NCI-H1417 (cell line): ENCODE data around the gene YY1.

ENCODE experiments used
- DNase-seq, 3 experiments: peaks; one replicate each; lab custom pipeline; 2025; lab: John Stamatoyannopoulos, UW

The YY1 gene

DNA sequence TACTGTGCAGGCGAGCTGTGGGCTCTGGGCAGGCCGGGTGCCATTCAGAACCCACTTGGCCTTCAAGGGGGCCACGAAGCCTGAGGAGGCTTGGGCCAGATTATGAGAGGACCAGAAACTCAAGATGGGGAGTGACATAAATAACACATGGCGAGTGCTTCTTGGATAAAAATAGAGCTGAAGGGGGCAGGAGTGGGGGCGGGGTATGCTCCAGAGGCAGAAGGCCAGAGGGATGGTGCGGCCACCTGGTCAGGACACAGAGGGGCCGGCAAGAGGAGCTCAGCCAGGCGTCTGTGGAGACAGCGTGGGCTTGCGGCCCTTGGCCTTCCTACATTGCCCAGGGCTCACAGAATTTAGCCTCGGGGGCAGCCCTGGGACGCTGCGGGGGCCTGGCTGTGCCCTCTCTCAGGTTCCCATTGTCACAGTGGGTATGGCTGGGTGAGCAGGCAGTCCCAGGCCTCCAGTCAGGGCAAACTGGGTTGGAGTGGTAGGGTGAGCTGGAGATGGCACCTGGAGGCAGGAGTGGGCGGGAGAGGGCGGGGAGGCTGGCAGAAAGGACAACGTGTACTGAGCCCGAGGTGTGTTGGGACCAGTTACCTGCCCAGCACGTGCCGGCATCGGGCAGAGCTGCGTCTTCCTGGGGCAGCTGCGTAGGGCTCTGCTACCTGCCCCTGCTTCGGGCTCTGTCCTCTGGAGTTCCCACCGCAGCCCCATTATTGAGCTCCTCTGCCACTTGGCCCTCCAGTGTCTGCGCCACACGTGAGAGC, 74.7 kb downstream of the YY1 start:
- DNase-seq = no peak

GRCh38 chr14:100314724-100315123, 75.8 kb downstream of the YY1 start:
- no peak for DNase-seq

DNA sequence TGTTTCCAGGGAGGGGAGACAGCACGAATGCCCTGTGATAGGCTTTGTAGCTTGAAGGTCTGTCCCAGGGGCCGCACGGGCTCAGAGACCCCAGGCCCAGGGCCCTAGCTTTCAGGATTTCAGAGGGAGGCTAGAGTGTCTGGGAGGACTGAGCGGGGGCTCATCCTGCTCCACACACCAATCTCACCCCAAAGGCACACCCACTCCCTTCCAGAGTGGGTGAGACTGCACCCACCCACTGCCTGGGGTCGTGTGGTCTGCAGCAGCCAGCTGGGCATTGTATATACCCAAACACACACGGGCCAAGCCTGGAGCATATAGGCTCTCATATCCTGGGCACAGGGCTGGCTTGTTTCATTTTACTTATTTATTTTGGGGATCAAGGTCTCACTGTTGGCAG, 78.4 kb downstream of the YY1 start:
- no peak for DNase-seq

DNA sequence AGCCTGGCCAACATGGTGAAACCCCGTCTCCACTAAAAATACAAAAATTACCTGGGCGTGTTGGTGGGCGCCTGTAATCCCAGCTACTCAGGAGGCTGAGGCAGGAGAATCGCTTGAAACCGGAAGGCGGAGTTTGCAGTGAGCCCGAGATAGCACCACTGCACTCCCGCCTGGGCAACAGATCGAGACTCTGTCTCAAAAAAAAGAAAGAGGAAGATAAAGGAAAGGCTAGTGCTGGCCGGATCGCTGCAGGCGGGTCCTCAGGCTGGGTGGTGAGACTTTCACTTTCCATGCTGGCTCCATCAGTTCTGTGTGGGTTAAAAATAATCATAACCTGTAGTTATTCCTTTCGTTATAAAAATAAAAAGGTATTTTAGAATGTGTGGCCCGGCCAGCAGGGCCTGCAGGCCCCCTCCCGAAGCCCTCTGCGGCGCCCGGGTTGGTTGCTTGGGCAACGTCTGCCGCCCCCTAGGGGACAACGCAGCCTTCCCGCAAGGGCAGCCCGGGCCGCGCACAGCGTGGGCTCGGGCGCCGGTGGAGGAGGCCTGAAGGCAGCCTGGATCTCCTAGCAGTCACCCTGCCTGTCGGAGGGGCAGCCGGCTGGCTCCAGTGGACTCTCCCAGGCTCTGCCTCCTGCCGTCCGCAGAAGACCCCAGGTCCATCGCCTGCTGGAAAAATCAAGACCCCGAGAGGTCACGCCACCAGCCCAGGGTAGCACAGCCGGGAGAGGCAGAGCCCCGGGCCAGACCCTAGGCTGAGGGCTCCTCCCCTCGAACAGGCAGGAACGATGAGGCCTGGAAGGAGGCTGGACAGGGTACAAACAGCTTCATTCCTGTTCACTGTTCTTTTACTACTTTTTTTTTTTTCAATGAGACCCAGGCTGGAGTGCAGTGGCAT, 79.2 kb downstream of the YY1 start:
- DNase-seq = no peak

DNA sequence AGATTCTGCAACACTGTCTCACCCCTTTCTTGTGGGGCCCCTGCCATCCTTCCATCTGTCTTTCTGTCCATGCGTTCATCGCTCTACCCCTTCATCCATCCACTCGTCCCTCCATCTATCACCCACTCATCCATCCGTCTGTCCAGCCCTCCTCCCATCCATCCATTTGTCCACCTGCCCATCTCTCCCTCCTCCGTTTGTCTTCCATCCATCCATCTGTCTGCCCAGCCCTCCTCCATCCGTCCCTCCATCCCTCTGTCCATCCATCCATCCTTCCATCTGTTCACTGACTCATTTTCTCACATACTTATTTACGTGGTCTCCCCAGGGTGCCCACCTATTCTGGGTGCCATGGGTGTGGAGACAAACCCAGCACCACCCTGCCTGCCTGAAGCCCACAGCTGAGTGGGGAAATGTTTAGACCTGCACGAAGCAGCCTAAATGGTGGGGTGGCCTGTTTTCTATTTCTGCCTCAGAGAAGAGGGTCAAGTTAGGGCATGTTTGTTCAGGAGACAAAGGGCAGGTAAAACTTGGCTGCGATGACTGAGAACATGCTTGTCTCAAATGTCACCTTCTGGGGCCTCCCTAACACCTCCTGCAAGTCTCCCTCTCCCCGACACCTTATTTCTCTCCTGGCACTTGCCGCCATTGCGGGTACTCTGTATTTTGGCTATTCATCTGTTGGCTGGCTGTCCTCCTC, 81.4 kb downstream of the YY1 start:
- no peak for DNase-seq

GRCh38 chr14:100321473-100322137, 82.7 kb downstream of the YY1 start:
- peak in 2 of 3 experiments; percentile 47 to 73 for DNase-seq

GRCh38 chr14:100322138-100322957, 83.4 kb downstream of the YY1 start:
- DNase-seq = no peak

DNA sequence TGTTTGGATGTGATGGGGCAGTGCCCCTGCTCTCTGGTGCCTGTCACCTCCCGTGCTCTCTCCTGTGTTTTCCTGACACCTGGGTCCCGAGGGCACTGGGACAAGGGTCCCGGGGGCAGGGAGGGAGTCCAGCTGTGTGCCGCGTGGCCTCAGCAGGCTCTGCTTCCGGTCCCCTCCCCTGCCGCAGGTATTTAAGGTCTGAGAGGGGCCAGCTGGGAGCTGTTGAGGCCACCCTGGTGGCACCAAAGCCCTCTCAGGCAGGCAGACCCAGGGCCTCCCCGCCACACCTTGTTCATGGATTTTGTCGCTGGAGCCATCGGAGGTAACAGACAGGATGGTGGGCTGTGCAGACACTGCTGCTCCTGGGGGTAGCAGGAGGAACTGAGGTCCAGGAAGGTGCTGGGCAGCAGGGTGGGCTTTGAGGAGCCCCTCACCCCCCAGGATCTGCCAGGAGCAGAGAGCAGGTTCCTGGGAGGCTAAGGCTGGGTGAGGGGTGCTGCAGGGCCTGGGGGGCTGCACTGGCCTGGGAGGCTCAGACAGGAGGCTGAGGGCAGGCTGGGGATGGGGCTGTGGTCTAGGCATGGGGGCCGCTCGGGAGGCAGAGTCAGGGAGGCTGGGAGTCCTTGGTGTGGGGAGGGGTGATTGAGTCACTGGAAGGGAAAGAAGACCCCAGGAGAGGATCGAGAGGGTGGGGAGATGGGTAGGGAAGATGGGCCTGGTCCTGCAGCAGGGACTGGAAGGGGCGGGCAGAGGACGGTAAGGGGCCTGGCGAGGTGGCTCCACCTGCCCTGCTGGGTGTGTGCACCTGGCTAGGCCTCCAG, 84.4 kb downstream of the YY1 start, which contains the start of gene SLC25A47:
TSS of gene SLC25A47 (plus strand) at position 219 of the 821 bp plus-strand sequence. CDS start at position 295, 76 bp downstream.
- DNase-seq = no peak

DNA sequence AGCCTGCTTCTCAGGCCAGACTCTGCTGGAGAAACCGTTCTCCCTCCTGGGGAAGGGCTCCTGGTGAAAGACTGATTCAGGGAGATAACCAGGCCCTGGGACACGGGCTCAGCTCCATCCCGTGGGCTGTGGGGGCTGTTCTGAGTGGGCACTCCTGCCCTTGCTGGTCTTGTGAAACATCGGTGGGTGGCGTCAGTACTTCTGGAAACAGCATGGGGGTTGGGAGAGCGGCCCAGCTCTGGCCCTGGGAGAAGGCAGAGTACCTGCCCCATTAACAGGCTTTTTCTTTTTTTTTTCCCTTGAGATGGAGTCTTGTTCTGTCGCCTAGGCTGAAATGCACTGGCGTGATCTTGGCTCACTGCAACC, 85.0 kb downstream of the YY1 start:
- DNase-seq = no peak

GRCh38 chr14:100325231-100325632, 86.3 kb downstream of the YY1 start:
- no peak for DNase-seq

- no peak for DNase-seq
Measured at GRCh38 chr14:100325958-100326357, 87.0 kb downstream of the YY1 start.

GRCh38 chr14:100327128-100327527, 88.2 kb downstream of the YY1 start:
- no peak for DNase-seq

GRCh38 chr14:100328495-100329163, 89.7 kb downstream of the YY1 start:
- no peak for DNase-seq

DNA sequence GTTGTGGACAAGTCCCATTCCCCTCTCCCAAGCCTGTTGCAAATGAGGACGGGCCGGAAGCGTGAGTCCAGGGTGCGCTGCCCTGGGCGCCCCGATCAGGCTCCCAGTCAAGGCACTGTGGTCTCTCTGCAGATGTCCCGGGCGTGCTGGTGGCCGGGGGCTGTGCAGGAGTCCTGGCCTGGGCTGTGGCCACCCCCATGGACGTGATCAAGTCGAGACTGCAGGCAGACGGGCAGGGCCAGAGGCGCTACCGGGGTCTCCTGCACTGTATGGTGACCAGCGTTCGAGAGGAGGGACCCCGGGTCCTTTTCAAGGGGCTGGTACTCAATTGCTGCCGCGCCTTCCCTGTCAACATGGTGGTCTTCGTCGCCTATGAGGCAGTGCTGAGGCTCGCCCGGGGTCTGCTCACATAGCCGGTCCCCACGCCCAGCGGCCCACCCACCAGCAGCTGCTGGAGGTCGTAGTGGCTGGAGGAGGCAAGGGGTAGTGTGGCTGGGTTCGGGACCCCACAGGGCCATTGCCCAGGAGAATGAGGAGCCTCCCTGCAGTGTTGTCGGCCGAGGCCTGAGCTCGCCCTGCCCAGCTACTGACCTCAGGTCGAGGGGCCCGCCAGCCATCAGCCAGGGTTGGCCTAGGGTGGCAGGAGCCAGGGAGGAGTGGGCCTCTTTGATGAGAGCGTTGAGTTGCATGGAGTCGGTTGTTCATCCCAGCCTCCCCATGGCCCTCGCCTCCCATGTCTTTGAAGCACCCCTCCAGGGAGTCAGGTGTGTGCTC, 90.5 kb downstream of the YY1 start:
- no peak for DNase-seq

GRCh38 chr14:100330007-100330344, 91.0 kb downstream of the YY1 start:
- no peak for DNase-seq

GRCh38 chr14:100330388-100330931, 91.5 kb downstream of the YY1 start:
- no peak for DNase-seq

- no peak for DNase-seq
Measured at GRCh38 chr14:100332071-100332639, 93.2 kb downstream of the YY1 start.
